ENCODE measurements around the gene MSMP. TPM values are rescaled to one million over a fixed set of nuclear protein-coding genes. Genes with fewer than 3 reads are reported as not detected.

MSMP gene
- total RNA-seq, 4 donors from 2014 or later: not detected

DNA sequence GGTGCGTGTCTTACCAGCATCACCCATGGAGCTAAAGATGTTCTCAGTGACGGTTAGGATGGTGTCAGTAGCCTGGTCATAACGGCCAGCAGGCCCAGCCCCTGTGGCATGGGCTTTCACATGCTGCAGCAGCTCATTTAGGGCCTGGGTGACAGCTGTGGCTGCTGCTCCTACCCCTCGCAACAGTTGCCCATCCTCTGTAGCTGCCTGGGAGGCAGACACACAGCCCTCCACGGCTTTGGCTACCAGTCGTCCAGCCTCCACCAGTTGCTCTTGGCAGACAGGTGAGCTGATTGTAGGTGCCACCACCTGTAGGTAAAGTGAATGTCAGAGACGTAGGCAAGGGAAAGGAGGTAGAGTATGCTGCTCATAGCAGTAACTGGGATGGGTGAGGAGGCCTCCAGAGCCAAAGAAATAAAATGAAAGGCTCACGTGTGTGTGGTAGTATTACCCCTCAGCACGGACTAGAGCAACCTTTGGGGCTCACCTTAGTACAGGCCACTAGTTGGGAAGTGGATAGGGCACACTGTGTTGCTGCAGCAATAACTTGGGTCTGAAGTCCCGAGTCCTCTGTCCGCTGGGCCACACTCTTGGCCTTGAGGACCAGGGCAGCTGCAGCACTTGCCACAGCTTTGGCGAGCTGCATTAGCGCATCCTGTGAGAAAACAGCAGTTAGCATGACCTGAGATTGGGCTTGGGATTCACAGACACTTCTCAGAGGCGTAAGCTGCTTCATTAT lies 36.8 kb downstream of the MSMP start:
- Histone ChIP-seq H3K27ac (no peak overlapping the region), H3K27me3 (no peaks in the 10 kb centered on the region), H3K36me3 (peaks cover 2 to 98% (median 52%) of the 10 kb centered on the region in 4 donors), H3K4me1 (no peaks in the 10 kb centered on the region), H3K9me3 (no peaks in the 10 kb centered on the region), H3K4me3 (no peak overlapping the region)
- 89 to 100% methylated on average over 1 to 14 of the region's 14 CpGs for WGBS, 2 donors (ENCODE audit: low coverage in 1 of 2)
- no peak for DNase-seq
- in situ Hi-C loops (cut with MboI; ENCODE audit: low pct_ligation_motif_present in 1 of 4, low pct_unique_long_range_greater_than_20kb in 1 of 4, low sequenced_read_pairs in 3 of 4): no loop called here
- intact Hi-C loops (cut with DNase I; ENCODE audit: low total_unique reads): no loop called here
- TF ChIP-seq EP300 (IDR thresholded peaks at IDR 0.05; ENCODE audit: low read depth) (no peak), POLR2A (IDR thresholded peaks at IDR 0.05) (no peak), POLR2AphosphoS5 (IDR thresholded peaks at IDR 0.05) (no peak)
- TF ChIP-seq, protein P1, sequence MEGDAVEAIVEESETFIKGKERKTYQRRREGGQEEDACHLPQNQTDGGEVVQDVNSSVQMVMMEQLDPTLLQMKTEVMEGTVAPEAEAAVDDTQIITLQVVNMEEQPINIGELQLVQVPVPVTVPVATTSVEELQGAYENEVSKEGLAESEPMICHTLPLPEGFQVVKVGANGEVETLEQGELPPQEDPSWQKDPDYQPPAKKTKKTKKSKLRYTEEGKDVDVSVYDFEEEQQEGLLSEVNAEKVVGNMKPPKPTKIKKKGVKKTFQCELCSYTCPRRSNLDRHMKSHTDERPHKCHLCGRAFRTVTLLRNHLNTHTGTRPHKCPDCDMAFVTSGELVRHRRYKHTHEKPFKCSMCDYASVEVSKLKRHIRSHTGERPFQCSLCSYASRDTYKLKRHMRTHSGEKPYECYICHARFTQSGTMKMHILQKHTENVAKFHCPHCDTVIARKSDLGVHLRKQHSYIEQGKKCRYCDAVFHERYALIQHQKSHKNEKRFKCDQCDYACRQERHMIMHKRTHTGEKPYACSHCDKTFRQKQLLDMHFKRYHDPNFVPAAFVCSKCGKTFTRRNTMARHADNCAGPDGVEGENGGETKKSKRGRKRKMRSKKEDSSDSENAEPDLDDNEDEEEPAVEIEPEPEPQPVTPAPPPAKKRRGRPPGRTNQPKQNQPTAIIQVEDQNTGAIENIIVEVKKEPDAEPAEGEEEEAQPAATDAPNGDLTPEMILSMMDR (IDR thresholded peaks at IDR 0.05): no peak

DNA sequence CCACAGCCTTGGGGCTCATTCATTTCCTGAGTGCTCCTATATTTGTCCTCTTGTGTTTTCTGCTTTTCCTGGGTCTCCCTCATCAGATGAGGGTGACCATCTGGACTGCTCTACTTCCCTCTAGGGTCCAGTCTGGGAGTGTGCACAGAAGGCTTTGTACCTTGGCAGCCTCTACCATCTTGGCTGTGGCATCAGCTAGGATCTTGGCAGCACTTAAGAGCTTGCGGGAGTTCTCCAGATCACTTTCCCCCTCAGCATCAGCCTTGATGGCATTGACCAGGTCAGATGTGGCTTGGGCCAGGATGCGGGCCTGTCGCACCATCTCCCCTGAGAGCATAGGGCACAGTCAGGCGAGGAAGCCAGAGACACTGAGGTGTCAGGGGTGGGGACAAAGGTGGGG lies 37.8 kb downstream of the MSMP start:
- Histone ChIP-seq H3K27me3 (no peaks in the 10 kb centered on the region), H3K4me3 (no peak overlapping the region), H3K27ac (no peak overlapping the region), H3K4me1 (no peaks in the 10 kb centered on the region), H3K9me3 (no peaks in the 10 kb centered on the region), H3K36me3 (peaks cover 1 to 98% (median 52%) of the 10 kb centered on the region in 4 donors)
- TF ChIP-seq EP300 (IDR thresholded peaks at IDR 0.05; ENCODE audit: low read depth) (no peak), POLR2AphosphoS5 (IDR thresholded peaks at IDR 0.05) (peak in 1 of 3 donors; percentile 22)
- TF ChIP-seq, protein P1 (IDR thresholded peaks at IDR 0.05): no peak
- in situ Hi-C loops (cut with MboI; ENCODE audit: low pct_ligation_motif_present in 1 of 4, low pct_unique_long_range_greater_than_20kb in 1 of 4, low sequenced_read_pairs in 3 of 4) (no loop called here), intact Hi-C loops (cut with DNase I; ENCODE audit: low total_unique reads) (no loop called here)
- DNase-seq: no peak
- 90% methylated on average over 4 of the region's 4 CpGs; no CpG with 5 or more reads in 1 of the 2 donors for WGBS, 2 donors (ENCODE audit: low coverage in 1 of 2)

DNA sequence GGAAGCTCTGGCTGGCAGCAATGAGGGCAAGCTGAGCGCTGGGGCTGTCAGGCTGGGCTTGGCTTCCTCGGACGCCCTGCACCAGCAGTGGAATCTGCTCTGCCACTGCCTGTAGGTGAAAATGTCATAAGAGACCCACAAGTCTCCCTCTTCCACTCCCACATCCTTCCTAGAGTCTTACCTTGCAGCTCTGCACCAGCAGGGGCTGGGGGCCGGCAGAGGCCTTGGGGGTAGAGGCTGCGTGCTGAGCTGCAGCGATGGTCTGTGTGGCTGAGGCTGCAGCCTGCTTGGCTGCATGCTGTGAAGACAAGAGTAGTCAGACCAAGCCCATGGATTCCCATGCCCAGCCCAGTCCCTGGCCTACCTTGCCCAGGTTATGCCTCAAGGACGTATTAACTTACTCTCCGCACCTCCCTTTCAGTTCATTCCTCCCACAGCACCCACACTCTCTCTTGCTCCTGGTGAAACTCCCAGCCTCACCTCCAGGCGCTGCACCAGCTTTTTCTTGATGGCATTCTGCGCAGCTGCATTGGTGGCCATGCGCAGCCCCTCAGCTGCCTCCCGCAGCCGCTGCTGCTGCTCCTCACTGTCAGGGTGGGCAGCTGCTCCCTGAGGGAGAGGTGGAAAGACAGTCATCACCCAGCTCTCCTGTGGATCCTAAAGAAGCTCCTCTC lies 39.4 kb downstream of the MSMP start:
- H3K4me3 ChIP-seq: no peak overlapping the region
- 90 to 94% methylated on average over 2 to 13 of the region's 13 CpGs for WGBS, 2 donors (ENCODE audit: low coverage in 1 of 2)
- in situ Hi-C loops (cut with MboI; ENCODE audit: low pct_ligation_motif_present in 1 of 4, low pct_unique_long_range_greater_than_20kb in 1 of 4, low sequenced_read_pairs in 3 of 4): no loop called here
- H3K36me3 ChIP-seq: peaks cover 0 to 98% (median 48%) of the 10 kb centered on the region in 4 donors
- H3K4me1 ChIP-seq: no peaks in the 10 kb centered on the region
- no peak overlapping the region for H3K27ac ChIP-seq
- TF ChIP-seq POLR2AphosphoS5 (IDR thresholded peaks at IDR 0.05): no peak
- TF ChIP-seq, protein P1 (IDR thresholded peaks at IDR 0.05): no peak
- no peak for TF ChIP-seq POLR2A (IDR thresholded peaks at IDR 0.05)
- no peak for TF ChIP-seq EP300 (IDR thresholded peaks at IDR 0.05; ENCODE audit: low read depth)
- H3K9me3 ChIP-seq: no peaks in the 10 kb centered on the region
- no peak for DNase-seq
- H3K27me3 ChIP-seq: no peaks in the 10 kb centered on the region
- intact Hi-C loops (cut with DNase I; ENCODE audit: low total_unique reads): no loop called here

DNA sequence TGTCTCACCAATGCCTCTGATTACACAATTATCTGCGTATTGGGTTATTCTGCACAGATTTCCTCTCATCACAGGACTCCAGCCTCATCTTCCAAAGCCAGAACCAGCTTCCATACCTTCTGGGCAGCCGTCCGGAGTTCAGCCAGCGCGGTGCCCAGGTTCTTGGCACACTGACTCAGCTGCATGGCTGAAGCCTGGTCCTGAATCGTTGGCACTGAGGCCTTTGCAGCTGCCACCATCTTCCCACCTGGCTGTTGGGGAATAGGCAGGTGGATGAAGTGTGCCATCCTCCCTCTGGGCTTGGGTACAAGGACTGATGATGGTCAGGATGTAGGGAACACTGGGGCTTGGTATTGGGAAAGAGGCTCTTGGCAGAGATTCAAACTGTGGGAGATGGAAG lies 40.0 kb downstream of the MSMP start:
- WGBS, 2 donors (ENCODE audit: low coverage in 1 of 2): 97% methylated on average over 6 of the region's 6 CpGs; no CpG with 5 or more reads in 1 of the 2 donors
- H3K9me3 ChIP-seq: no peaks in the 10 kb centered on the region
- H3K36me3 ChIP-seq: peaks cover 0 to 94% (median 47%) of the 10 kb centered on the region in 4 donors
- intact Hi-C loops (cut with DNase I; ENCODE audit: low total_unique reads): no loop called here
- H3K4me1 ChIP-seq: no peaks in the 10 kb centered on the region
- in situ Hi-C loops (cut with MboI; ENCODE audit: low pct_ligation_motif_present in 1 of 4, low pct_unique_long_range_greater_than_20kb in 1 of 4, low sequenced_read_pairs in 3 of 4): no loop called here
- H3K27me3 ChIP-seq: no peaks in the 10 kb centered on the region
- H3K4me3 ChIP-seq: no peak overlapping the region
- DNase-seq: no peak
- H3K27ac ChIP-seq: no peak overlapping the region
- TF ChIP-seq EP300 (IDR thresholded peaks at IDR 0.05; ENCODE audit: low read depth) (no peak), POLR2A (IDR thresholded peaks at IDR 0.05) (no peak), POLR2AphosphoS5 (IDR thresholded peaks at IDR 0.05) (no peak)
- TF ChIP-seq, protein P1 (IDR thresholded peaks at IDR 0.05): no peak
